Bronchial epithelial cell (primary cell): ENCODE data around the gene TANK. TPM values are rescaled to one million over a fixed set of nuclear protein-coding genes. Genes with fewer than 3 reads are reported as not detected.
"Not testable (repeated sequence)": the region's sequence is repeated elsewhere in the genome, so short reads cannot be mapped to it uniquely, and the experiment has no call there.

ENCODE experiments used
- DNase-seq: peaks from one replicate; pipeline ENCODE4 v3.0.0-alpha.2; 2010; ENCODE audit warnings: low read depth
- FAIRE-seq: peaks from 2 replicates; lab custom pipeline; 2011; peaks lifted over from hg19 to GRCh38; lab: Jason Lieb, UNC
- H3K27me3 ChIP-seq: 2 replicates; pipeline ENCODE4 v1.5.1; 2011; ENCODE audit warnings: low read length; ENCODE audit not compliant: control insufficient read depth, insufficient read depth
- H3K36me3 ChIP-seq: 2 replicates; pipeline ENCODE4 v1.5.1; 2011; ENCODE audit warnings: low read length; ENCODE audit not compliant: control insufficient read depth, insufficient read depth
- H3K4me3 ChIP-seq: 2 replicates; pipeline ENCODE4 v1.5.1; 2011; ENCODE audit warnings: mild to moderate bottlenecking, low read depth, low read length, control low read depth
- total RNA-seq: library from RNA; depleted of rRNA; stranded (reverse); fragments of >200 nt; gene quantifications from 2 replicates; pipeline ENCODE4 v1.2.1, GENCODE V29; 2014
- TF ChIP-seq, protein P1 (sequence below): IDR thresholded peaks from 2 replicates; pipeline ENCODE4 v1.5.1; 2011; ENCODE audit warnings: mild to moderate bottlenecking, moderate library complexity, low read length, control low read depth, inconsistent platforms; ENCODE audit not compliant: insufficient read depth, severe bottlenecking

TANK gene
- total RNA-seq, 1 donor from 2014 or later: 43.2 TPM

DNA sequence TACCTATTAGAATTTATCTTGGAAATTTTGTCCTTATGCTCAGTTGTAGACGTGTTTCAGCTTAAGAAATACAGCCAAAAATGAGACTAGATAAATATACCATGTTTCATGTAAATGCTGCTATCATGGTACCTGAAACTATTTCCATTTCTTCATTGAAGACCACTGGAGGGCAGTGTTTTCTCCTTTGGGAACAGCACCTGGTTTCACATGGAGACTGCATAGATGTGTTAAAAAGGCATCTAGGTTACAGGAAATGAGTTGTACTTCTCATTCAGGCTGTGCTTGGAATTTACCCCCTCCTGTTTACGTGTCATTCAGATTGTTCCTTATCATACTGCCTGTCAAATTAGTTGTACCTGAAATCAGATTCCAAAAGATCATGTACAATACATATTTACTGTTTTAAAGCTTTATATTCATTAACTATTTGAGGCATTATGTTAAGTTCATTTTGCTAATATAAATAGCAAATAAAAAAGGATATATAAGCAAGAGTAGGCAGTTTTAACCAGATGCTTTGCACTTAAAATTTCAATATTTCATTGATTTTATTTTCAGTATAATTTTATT is 90.7 kb downstream of the TANK start:
- TF ChIP-seq, protein P1, sequence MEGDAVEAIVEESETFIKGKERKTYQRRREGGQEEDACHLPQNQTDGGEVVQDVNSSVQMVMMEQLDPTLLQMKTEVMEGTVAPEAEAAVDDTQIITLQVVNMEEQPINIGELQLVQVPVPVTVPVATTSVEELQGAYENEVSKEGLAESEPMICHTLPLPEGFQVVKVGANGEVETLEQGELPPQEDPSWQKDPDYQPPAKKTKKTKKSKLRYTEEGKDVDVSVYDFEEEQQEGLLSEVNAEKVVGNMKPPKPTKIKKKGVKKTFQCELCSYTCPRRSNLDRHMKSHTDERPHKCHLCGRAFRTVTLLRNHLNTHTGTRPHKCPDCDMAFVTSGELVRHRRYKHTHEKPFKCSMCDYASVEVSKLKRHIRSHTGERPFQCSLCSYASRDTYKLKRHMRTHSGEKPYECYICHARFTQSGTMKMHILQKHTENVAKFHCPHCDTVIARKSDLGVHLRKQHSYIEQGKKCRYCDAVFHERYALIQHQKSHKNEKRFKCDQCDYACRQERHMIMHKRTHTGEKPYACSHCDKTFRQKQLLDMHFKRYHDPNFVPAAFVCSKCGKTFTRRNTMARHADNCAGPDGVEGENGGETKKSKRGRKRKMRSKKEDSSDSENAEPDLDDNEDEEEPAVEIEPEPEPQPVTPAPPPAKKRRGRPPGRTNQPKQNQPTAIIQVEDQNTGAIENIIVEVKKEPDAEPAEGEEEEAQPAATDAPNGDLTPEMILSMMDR: peak; percentile 59
- peak; percentile 89 for DNase-seq
- no peaks in the 10 kb centered on the region for H3K27me3 ChIP-seq
- H3K36me3 ChIP-seq: no peaks in the 10 kb centered on the region
- FAIRE-seq: no peak
- H3K4me3 ChIP-seq: no peak overlapping the region

DNA sequence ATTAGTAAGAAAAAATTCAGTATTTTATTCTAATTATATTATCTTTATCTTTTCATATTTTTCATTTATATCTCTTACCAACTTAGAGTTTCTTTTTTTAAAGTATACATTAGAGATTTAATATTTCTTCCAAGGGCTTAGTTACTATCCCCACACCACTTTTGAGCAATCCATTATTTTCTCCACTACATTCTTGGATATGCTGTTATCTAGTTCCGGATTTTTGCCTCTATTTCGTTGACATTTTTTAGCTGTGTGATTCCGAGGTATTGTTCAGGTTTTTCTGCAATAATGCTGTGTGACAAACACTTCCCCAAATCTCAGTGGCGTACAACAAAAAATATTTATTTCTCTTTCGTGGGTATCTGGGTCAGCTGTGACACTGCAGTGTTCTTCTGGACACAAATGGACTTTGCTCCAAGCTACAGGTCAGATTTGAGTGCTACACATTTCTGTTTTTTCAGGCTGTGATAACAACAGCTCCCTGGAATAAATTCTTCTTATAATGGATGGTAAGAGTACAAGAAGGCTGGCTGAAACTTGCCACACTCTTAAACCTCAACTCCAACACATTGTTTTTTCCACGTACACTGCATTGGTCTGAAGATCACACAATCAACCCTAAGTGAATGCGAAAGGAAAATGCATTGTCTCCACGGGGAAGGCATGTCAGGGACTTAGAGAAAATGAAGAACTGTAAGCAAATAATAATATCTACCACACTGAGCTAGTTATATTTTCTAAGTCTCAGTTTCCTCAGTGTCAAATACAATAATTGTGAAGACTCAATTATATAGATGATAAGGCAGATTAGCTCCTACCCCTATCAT is 97.1 kb downstream of the TANK start:
- no peaks in the 10 kb centered on the region for H3K27me3 ChIP-seq
- no peaks in the 10 kb centered on the region for H3K36me3 ChIP-seq
- TF ChIP-seq, protein P1: no peak
- no peak overlapping the region for H3K4me3 ChIP-seq
- FAIRE-seq (no peak), DNase-seq (no peak)

DNA sequence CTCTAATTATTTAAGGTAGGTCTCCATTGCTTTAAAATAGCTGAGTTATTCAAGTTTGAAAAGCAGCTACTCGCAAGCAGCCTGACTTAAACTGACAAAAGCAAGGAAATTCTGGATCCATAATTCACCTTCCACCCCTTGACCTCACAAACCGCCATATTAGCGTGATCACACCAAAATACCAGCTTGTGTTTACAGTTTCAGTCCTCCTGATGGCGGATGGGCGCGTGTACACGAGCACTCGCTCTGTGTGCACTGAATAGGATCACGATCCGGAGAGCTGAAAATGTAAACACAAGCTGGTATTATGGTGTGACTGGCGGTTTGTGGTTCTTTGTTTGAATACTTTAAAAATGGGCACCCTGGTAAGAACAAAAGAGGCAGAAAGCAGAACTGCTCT is 105.6 kb downstream of the TANK start:
- Histone ChIP-seq H3K4me3 (no peak overlapping the region), H3K36me3 (no peaks in the 10 kb centered on the region), H3K27me3 (no peaks in the 10 kb centered on the region)
- no peak for DNase-seq
- no peak for FAIRE-seq
- TF ChIP-seq, protein P1: no peak

DNA sequence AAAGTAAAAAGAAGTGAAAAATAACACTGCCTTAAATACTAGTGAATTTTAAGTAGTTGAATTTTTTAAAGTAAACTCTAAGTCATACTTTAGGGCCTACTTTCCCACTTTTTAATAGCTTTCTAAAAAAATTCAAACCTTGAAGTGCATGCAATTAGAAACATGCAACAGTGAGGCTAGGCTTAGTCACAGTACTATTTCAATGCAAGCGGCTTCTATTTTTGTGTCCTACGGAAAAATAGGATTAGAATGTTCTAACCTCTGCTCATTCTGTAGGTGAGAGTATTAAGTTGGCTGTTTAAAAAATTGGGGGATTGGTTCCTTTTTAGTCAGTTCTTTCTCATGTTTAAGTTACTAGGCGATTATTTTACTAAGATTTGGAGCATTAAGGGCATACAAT is 108.9 kb downstream of the TANK start:
- Histone ChIP-seq H3K4me3 (no peak overlapping the region), H3K27me3 (no peaks in the 10 kb centered on the region), H3K36me3 (no peaks in the 10 kb centered on the region)
- no peak for DNase-seq
- TF ChIP-seq, protein P1: no peak
- FAIRE-seq: no peak

DNA sequence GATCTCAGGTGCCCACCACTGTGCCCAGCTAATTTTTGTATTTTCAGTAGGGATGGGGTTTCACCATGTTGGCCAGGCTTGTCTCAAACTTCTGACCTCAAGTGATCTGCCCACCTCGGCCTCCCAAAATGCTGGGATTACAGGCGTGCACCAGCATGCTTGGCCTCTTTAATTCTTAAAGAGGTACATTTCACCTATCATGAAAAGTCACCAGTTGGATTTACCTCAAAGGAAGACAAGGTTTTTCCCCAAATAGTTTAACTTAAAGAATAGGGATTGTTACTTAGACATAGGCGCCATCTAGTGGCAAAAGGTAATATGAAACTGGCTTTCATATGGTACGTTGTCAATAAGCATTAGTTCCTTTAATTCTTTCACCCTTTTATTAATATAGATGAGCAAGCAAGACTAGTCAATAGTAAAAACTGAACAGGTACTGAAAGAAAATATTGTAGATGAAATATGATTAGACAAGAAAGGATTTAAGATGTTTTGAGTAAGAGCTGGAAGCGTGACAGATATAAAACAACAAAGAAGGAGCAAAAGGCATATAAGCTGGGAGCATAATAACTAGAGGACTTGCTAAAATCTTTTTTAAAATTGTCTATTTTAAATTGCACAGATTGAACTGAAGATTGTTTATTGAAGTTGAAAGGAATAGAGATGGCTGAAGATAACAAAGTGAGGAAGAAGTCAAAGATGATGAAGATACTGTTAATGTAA is 113.0 kb downstream of the TANK start:
- no peaks in the 10 kb centered on the region for H3K27me3 ChIP-seq
- H3K4me3 ChIP-seq: no peak overlapping the region
- FAIRE-seq (no peak), DNase-seq (peak; percentile 69)
- TF ChIP-seq, protein P1: peak; percentile 42
- H3K36me3 ChIP-seq: no peaks in the 10 kb centered on the region

- FAIRE-seq (peak; percentile 97), DNase-seq (peak; percentile 66)
- H3K36me3 ChIP-seq, H3K4me3 ChIP-seq, H3K27me3 ChIP-seq: not testable (repeated sequence)
Observed at GRCh38 chr2:161278564-161279229, 118.5 kb downstream of the TANK start.

- not testable (repeated sequence) for H3K4me3 ChIP-seq, FAIRE-seq, H3K36me3 ChIP-seq, H3K27me3 ChIP-seq
- DNase-seq: peak; percentile 20
Observed at GRCh38 chr2:161279230-161279815, 119.1 kb downstream of the TANK start.

- not testable (repeated sequence) for H3K27me3 ChIP-seq, H3K36me3 ChIP-seq, FAIRE-seq, H3K4me3 ChIP-seq
- DNase-seq: peak; percentile 11
Observed at GRCh38 chr2:161280906-161281323, 120.7 kb downstream of the TANK start.
